SK-N-MC (cell line): Measurements from ENCODE around the gene PDZK1.

Experiments used
- EZH2 ChIP-seq: fragments of 200-600 bp; sonication (generic); IDR thresholded peaks from one replicate; pipeline ENCODE4 v1.6.1; 2017; ENCODE audit warnings: antibody characterized with exemption
- FOXP2 ChIP-seq: optimal IDR thresholded peaks from 2 replicates; pipeline ENCODE3; 2011; ENCODE audit warnings: mild to moderate bottlenecking, moderate library complexity; ENCODE audit not compliant: insufficient read depth; ENCODE audit errors: extremely low read length, control extremely low read depth
- POLR2AphosphoS5 ChIP-seq: IDR thresholded peaks from 2 replicates; pipeline ENCODE4 v1.6.1; 2012; ENCODE audit warnings: mild to moderate bottlenecking, low read depth, low read length, borderline replicate concordance

DNA sequence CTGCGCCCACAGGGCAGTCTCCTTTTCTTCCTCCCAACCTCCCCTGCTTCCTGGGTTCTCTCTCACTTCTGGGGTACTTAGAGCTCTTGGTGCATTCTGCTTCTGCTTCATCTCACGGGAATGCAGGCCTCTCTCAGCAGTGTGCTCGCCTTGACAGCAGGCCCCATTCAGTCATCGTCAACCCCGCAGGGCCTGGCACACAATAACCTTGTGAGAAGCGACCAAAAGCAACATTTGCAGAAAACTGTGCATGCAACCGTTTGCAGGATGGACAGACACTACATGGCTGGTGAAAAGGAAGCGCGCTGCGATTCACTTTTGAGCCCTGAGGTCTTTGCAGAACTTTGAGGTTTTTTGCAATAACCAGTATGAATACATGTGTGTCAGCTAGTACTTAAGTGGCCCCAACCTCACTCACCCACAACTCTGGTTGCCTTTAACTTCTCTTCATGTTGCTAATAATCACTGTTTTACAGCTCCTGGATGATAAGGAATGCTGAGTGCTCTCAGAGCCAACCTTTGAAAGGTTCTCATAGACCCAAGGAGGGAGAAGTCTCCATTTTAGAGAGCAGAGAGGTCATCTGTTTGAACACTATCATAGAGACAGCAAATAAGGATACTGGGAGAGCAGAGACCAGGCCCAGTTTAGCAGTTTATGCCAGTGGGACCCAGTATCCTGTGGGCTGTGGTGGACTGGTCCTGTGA, 9.6 kb upstream of the PDZK1 start:
- TF ChIP-seq POLR2AphosphoS5, result no peak
- TF ChIP-seq EZH2, result no peak
- TF ChIP-seq FOXP2, result no peak
